A549 (cell line): ENCODE results near the gene AQR. TPM values are rescaled to one million over a fixed set of nuclear protein-coding genes. Genes with fewer than 3 reads are reported as not detected.
"Not testable (repeated sequence)": the region's sequence is repeated elsewhere in the genome, so short reads cannot be mapped to it uniquely, and the experiment has no call there.

Experiments
- ATAC-seq, 2 experiments: fragments of 200-7000 bp in 1 of 2; fragments of >200 bp in 1 of 2; cut with Nextera tagmentation in 1 of 2; cut with Tn5 transposase in 1 of 2; 3 replicates each; pipeline versions ENCODE4 v1.8.0 to v1.9.1; 2018 to 2020; ENCODE audit warnings: mild to moderate bottlenecking in 1 of 2, moderate library complexity in 1 of 2
- CTCF ChIA-PET: fragments of 300-600 bp; sonication (Branson Sonifier 250); formaldehyde crosslinking; extraction: SDS; loops from one replicate; lab custom pipeline; 2021; ENCODE audit warnings: antibody characterized with exemption, inconsistent platforms; lab: Yijun Ruan, JAX
- POLR2A ChIA-PET: fragments of 350-600 bp; formaldehyde crosslinking; extraction: SDS; loops from one replicate; lab custom pipeline; 2021; ENCODE audit warnings: antibody characterized with exemption, inconsistent platforms; lab: Yijun Ruan, JAX
- DNase-seq, 2 experiments: peaks; one replicate each; pipeline versions ENCODE4 v3.0.0 to v3.0.0-alpha.2; 2011 to 2016; ENCODE audit warnings: low read depth in 1 of 2, low spot score in 1 of 2
- FAIRE-seq: peaks from 2 replicates; lab custom pipeline; 2011; peaks lifted over from hg19 to GRCh38; lab: Jason Lieb, UNC
- H3K27ac ChIP-seq, 2 experiments: fragments of >200 bp; sonication (Bioruptor Twin); formaldehyde crosslinking; 3 replicates each; pipeline ENCODE4 v1.5.1; 2016 to 2017
- H3K4me1 ChIP-seq: fragments of >200 bp; sonication (Bioruptor Twin); formaldehyde crosslinking; 3 replicates; pipeline ENCODE4 v1.6.1; 2016
- H3K4me2 ChIP-seq: fragments of >200 bp; sonication (Bioruptor Twin); formaldehyde crosslinking; 3 replicates; pipeline ENCODE4 v1.6.1; 2016
- H3K4me3 ChIP-seq: fragments of >200 bp; sonication (Bioruptor Twin); formaldehyde crosslinking; 3 replicates; pipeline ENCODE4 v1.5.1; 2016
- H3K9me3 ChIP-seq: fragments of >200 bp; sonication (Bioruptor Twin); formaldehyde crosslinking; 3 replicates; pipeline ENCODE4 v1.6.1; 2016
- ATOH8 ChIP-seq: fragments of 250-450 bp; sonication (Bioruptor Pico); IDR thresholded peaks from 2 replicates; pipeline ENCODE4 v1.5.0; 2020; ENCODE audit warnings: low read depth, mild to moderate bottlenecking, moderate library complexity
- BHLHE40 ChIP-seq: IDR thresholded peaks from 2 replicates; pipeline ENCODE4 v1.6.1; 2012; ENCODE audit warnings: low read depth, low read length, inconsistent platforms
- CBX2 ChIP-seq: fragments of 200-600 bp; sonication (generic); IDR thresholded peaks from 2 replicates; pipeline ENCODE4 v1.6.1; 2016; ENCODE audit warnings: low read depth, mild to moderate bottlenecking, borderline replicate concordance
- CEBPB ChIP-seq, 2 experiments: fragments of >200 bp in 1 of 2; sonication (Bioruptor Twin) in 1 of 2; formaldehyde crosslinking in 1 of 2; IDR thresholded peaks; 2 replicates each; pipeline ENCODE4 v1.6.1; 2012 to 2016
- CHD4 ChIP-seq: fragments of 200-600 bp; sonication (generic); IDR thresholded peaks from 2 replicates; pipeline ENCODE4 v1.6.1; 2016; ENCODE audit warnings: antibody characterized with exemption, mild to moderate bottlenecking, borderline replicate concordance
- ESRRA ChIP-seq: fragments of 150-350 bp; IDR thresholded peaks from 2 replicates; pipeline ENCODE4 v1.6.1; 2014; ENCODE audit warnings: mild to moderate bottlenecking, low read length, borderline replicate concordance
- FOXS1 ChIP-seq: fragments of 250-450 bp; sonication (Bioruptor Pico); IDR thresholded peaks from 2 replicates; pipeline ENCODE4 v1.5.0; 2020; ENCODE audit warnings: mild to moderate bottlenecking, moderate library complexity
- HEYL ChIP-seq: fragments of 250-450 bp; sonication (Bioruptor Pico); IDR thresholded peaks from 2 replicates; pipeline ENCODE4 v1.8.0; 2021; ENCODE audit warnings: mild to moderate bottlenecking, moderate library complexity
- HMGXB4 ChIP-seq: fragments of 250-450 bp; sonication (Bioruptor Pico); IDR thresholded peaks from 2 replicates; pipeline ENCODE4 v1.5.0; 2021; ENCODE audit warnings: mild to moderate bottlenecking, moderate library complexity, borderline replicate concordance
- HOXB13 ChIP-seq: fragments of 250-450 bp; sonication (Bioruptor Pico); IDR thresholded peaks from 2 replicates; pipeline ENCODE4 v1.5.0; 2020; ENCODE audit warnings: low read depth, mild to moderate bottlenecking, moderate library complexity
- JUN ChIP-seq, 2 experiments: fragments of >200 bp; sonication (Bioruptor Twin); formaldehyde crosslinking; IDR thresholded peaks; 2 replicates in 1 of 2; 3 replicates in 1 of 2; pipeline ENCODE4 v1.6.1; 2016 to 2017
- KDM5A ChIP-seq: fragments of 200-600 bp; sonication (generic); IDR thresholded peaks from 2 replicates; pipeline ENCODE4 v1.6.1; 2016; ENCODE audit warnings: antibody characterized with exemption, mild to moderate bottlenecking
- MYC ChIP-seq: IDR thresholded peaks from 2 replicates; pipeline ENCODE4 v1.6.1; 2012; ENCODE audit warnings: mild to moderate bottlenecking, inconsistent platforms, low read length, improper control_type of control experiment, borderline replicate concordance
- NPAS2 ChIP-seq: fragments of 250-450 bp; sonication (Bioruptor Pico); IDR thresholded peaks from 2 replicates; pipeline ENCODE4 v1.8.0; 2022; ENCODE audit warnings: mild to moderate bottlenecking, moderate library complexity, borderline replicate concordance
- NR3C1 ChIP-seq: fragments of >200 bp; sonication (Bioruptor Twin); formaldehyde crosslinking; IDR thresholded peaks from 3 replicates; pipeline ENCODE4 v1.6.1; 2017
- PBX3 ChIP-seq: IDR thresholded peaks from 2 replicates; pipeline ENCODE4 v1.6.1; 2012
- POLR2A ChIP-seq: IDR thresholded peaks from 2 replicates; pipeline ENCODE4 v1.6.1; 2012; ENCODE audit warnings: mild to moderate bottlenecking, low read length
- RAD21 ChIP-seq, 2 experiments: fragments of >200 bp in 1 of 2; sonication (Bioruptor Twin) in 1 of 2; formaldehyde crosslinking in 1 of 2; IDR thresholded peaks in 1 of 2; conservative IDR thresholded peaks in 1 of 2; 2 replicates in 1 of 2; 3 replicates in 1 of 2; pipeline ENCODE4 v1.6.1; 2012 to 2018; ENCODE audit warnings: inconsistent platforms in 1 of 2
- RNF2 ChIP-seq: fragments of 200-600 bp; sonication (generic); IDR thresholded peaks from 2 replicates; pipeline ENCODE4 v1.6.1; 2016; ENCODE audit warnings: low read depth, mild to moderate bottlenecking, antibody characterized with exemption, moderate library complexity, borderline replicate concordance
- WGBS: methylation state at CpG from one replicate; pipeline ENCODE4 v1.1.6; 2017; ENCODE audit errors: missing lambda C conversion rate; 5-methylcytosine and 5-hydroxymethylcytosine counted together
- polyA plus RNA-seq, 4 experiments: library from polyadenylated mRNA; depleted of rRNA in 3 of 4; stranded (reverse); fragments of >200 nt; fragmentation: RNase III in 1 of 4; extraction: RNeasy Plus Mini Kit Qiagen cat#74134 plus additional on column Dnase treatment in 1 of 4; gene quantifications; 2 replicates in 3 of 4; 3 replicates in 1 of 4; pipeline ENCODE4 v1.2.3, GENCODE V29; 2011 to 2017

Gene AQR
- polyA plus RNA-seq, 2 of the 4 experiments (the other 2 are of a cell fraction), result 22.3 to 58.5 TPM

GRCh38 chr15:34808016-34808415 lies 161.5 kb downstream of the AQR start (continued):
- TF ChIP-seq RNF2 (no peak), HEYL (no peak)
- TF ChIP-seq, all 56 proteins: peak for 0

GRCh38 chr15:34807241-34807640 lies 162.3 kb downstream of the AQR start:
- FAIRE-seq, H3K4me3 ChIP-seq, ATAC-seq, DNase-seq, H3K27ac ChIP-seq, H3K9me3 ChIP-seq, POLR2A ChIA-PET, H3K4me2 ChIP-seq: not testable (repeated sequence)
- CTCF ChIA-PET, result interaction anchor here (0.9 to 1.0 kb wide), 2 partner anchors 15 kb away, joined by 3 to 4 read pairs; no protein-coding TSS in a partner anchor
- 79% methylated on average over 8 of the region's 8 CpGs for WGBS
- H3K4me1 ChIP-seq, result peaks cover 24% of the 10 kb centered on the region

- no peak for DNase-seq
- CTCF ChIA-PET, result interaction anchor here (1.3 to 1.4 kb wide), 2 partner anchors 17 to 97 kb away, joined by 3 to 4 read pairs; no protein-coding TSS in a partner anchor
- no peak overlapping the region for H3K4me3 ChIP-seq
- H3K4me2 ChIP-seq, result no peak overlapping the region
- H3K9me3 ChIP-seq, result no peaks in the 10 kb centered on the region
- no peak for FAIRE-seq
- H3K27ac ChIP-seq, result no peak overlapping the region
- POLR2A ChIA-PET, result no interaction called here
- TF ChIP-seq HOXB13 (CRISPR knock-in tag) (no peak), POLR2A (no peak), FOXS1 (CRISPR knock-in tag) (no peak), ESRRA (no peak), RAD21 (conservative IDR thresholded peaks at IDR 0.05 in 1 of 2, IDR thresholded peaks at IDR 0.05 in 1 of 2) (no peak), KDM5A (no peak), NR3C1 (no peak), CBX2 (no peak), ATOH8 (CRISPR knock-in tag) (no peak), HMGXB4 (CRISPR knock-in tag) (no peak), PBX3 (no peak), CEBPB (IDR thresholded peaks at IDR 0.05) (no peak), JUN (IDR thresholded peaks at IDR 0.05) (no peak), MYC (no peak), NPAS2 (CRISPR knock-in tag) (no peak)
- H3K4me1 ChIP-seq, result peaks cover 1% of the 10 kb centered on the region; the same call in 1 of the 3 replicates
- ATAC-seq, result no peak
- WGBS, result 40% methylated on average over 3 of the region's 3 CpGs
Observed at GRCh38 chr15:34804776-34805175, 164.8 kb downstream of the AQR start.

- ChIA-PET POLR2A (no interaction called here), CTCF (no interaction called here)
- FAIRE-seq (peak; percentile 88), DNase-seq (no peak), ATAC-seq (no peak)
- Histone ChIP-seq H3K9me3 (no peaks in the 10 kb centered on the region), H3K4me2 (no peak overlapping the region), H3K4me3 (no peak overlapping the region), H3K4me1 (peaks cover 8% of the 10 kb centered on the region), H3K27ac (no peak overlapping the region)
- WGBS, result 44% methylated on average over 2 of the region's 2 CpGs
- TF ChIP-seq BHLHE40 (no peak), CHD4 (no peak), CEBPB (IDR thresholded peaks at IDR 0.05) (no peak), MYC (no peak), KDM5A (no peak), NPAS2 (CRISPR knock-in tag) (no peak)
Observed at GRCh38 chr15:34804113-34804512, 165.4 kb downstream of the AQR start.
